ENCODE data around the gene DUOXA2.
"Not testable (repeated sequence)": the region's sequence is repeated elsewhere in the genome, so short reads cannot be mapped to it uniquely, and the experiment has no call there.

DUOXA2 gene

DNA sequence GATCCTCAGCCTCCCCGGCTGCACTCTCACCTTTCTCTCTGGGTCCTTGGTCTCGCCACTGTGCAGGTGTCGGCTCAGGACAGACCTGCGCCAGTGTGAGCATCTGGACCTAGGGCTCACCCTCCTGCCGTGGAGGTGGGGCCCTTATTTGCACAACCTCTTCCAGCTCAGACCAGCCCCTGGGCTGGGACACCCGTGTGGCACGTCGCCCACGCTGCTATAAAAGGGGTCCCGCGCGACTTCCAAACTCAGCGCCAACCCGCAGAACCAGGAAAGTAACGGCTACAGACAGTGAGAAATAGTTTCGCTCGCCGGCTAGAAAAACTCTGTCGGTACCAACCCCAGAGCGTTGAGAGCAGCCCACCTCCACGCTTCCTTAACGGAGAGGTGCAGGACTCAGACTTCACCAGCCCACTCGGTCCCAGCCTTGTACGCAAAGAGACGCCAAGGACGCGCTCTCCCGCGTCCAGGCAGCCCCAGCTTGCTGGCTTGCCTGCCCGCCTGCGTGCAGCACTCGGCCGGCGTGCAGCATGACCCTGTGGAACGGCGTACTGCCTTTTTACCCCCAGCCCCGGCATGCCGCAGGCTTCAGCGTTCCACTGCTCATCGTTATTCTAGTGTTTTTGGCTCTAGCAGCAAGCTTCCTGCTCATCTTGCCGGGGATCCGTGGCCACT is at the start of gene DUOXA2, which contains the start of gene DUOX2:
DUOXA2 (plus strand) TSS at position 251 of the 675 bp plus-strand sequence; CDS start at position 531, 280 bp downstream.
DUOX2 (minus strand) TSS at position 97 of the 675 bp plus-strand sequence. CDS start 761 bp downstream, outside the sequence.
- no peak for DNase-seq

DNA sequence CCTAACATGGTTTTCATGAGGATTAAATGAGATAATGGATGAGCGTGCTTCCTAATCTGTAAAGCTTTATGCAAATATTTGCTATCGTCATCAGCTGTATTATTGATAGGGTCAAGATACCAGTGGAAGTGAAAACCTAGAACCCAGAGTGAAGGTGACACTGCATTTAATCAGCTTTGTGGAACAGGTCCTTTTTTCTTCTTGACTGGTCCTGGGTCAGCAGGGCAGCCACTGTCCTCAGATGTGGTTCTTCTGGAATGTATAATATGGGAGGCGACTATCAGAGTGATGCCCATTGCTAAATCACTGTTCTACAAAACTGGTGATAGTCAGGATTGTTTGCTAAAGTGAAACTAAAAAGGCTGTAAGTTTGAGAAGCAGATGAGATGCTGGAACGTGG is 49.7 kb upstream of the DUOXA2 start:
- DNase-seq = no peak

DNA sequence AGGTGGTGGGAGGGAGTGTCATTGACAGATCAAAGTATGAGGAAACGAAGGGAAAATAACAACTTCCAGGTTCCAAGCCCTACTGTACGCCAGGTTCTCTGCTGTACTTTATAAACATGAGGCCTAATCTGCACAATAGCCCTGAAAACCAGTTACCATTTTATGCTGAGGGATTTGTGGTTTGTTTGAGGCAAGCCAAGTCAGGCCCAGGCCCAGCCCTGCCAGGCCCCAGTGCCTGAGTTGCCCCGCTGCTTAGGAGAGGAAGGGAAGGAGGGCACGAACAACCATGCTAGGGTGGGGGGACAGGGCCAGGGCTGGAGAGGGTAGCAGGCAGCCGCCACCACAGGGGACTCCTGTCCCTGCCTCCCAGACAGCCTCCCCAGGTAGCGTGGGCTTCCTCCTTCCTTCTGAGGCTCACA is 44.2 kb upstream of the DUOXA2 start:
- not testable (repeated sequence) for DNase-seq

DNA sequence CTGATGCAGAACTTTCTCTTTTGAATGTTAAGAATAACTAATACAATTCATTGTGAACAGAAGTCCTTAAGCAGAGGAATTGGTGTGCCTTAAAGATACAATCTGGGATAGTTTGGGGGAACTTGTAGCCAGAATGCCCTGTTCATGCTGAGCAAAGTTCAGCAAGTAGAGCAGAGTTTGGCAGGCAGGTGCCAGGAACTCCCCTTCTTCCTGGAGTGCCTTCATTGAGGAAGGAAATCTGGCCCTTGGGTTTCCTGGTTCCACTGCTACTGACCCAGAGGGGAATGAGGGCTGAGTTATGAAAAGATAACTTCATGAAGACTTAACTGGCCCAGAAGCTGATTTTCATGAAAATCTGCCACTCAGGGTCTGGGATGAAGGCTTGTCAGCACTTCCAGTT is 40.5 kb upstream of the DUOXA2 start:
- not testable (repeated sequence) for DNase-seq

DNA sequence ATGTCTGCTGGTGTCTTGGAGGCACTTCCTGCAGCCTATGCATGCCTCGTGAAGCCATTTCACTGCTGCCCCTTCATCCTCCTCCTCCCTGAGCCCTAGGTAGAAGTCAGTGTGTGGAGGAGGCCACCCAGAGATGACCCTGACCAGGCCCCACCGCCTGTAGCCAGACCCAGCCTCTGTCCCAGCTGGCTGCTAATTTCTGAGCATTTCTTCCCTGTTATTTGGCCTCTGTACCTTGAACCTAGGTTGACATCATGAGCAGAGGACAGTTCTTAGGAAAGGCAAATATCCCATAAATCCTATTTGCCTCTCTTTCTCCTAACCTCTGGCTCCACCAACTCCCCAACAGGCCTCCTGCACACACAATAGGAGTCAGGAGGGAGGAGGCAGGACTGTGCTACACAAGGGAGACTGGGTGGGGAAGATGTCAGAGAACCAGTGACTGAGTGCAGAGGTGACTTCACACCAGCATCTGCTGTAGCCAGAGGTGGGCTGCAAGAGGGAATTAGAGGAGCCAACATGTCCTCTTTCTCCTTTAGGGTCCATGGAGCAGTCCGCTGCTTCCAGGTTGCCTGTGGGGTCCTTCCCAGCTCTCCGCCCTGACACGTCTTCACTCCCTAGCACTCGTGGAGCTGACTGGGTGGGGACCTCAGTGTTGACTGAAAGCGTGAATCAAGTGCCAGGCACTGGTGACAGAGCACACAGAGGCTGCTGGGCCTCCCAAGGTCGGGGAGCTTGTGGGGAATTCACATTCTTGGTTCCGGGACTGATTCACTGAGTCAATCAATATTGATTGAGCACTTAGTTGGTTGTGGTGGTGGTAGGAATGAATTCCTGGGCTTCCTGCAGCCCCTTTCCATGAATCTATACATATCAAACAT is 38.4 kb upstream of the DUOXA2 start:
- not testable (repeated sequence) for DNase-seq

DNA sequence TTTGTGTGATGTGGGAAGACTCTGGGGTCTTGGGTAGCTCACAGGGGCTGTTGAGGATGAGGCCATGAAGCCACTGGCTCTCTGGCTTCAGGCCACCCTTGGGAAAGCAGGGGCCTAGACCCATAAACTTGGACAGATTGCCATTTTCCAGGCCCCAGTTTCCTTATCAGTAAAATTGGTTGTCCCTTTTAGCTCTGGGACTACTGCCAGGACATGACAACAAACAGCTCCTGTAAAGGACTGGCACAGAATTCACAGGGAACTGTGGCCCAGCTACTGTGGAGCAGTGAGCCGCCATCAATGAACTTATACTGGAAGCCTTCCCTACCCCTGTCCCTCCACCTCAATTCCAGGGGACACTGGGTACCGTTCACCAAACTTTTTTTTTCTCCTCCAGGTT is 36.7 kb upstream of the DUOXA2 start:
- not testable (repeated sequence) for DNase-seq

DNA sequence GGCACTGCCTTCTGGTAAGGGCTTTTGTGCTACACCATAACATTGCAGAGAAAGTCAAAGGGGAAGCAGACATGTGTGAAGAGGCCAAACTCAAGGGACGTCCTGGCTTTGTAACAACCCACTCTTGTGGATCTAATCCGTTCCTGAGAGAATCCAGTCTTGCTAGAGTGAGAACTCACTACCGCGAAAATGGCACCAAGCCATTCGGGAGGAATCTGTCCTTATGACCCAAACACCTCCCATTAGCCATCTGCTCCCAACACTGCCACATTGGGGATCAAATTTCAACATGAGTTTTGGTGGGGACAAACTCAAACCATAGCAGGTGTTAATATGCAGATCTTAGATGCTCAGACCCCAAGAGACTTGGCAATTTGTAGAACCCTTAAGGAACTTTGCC is 34.9 kb upstream of the DUOXA2 start:
- DNase-seq = not testable (repeated sequence)

DNA sequence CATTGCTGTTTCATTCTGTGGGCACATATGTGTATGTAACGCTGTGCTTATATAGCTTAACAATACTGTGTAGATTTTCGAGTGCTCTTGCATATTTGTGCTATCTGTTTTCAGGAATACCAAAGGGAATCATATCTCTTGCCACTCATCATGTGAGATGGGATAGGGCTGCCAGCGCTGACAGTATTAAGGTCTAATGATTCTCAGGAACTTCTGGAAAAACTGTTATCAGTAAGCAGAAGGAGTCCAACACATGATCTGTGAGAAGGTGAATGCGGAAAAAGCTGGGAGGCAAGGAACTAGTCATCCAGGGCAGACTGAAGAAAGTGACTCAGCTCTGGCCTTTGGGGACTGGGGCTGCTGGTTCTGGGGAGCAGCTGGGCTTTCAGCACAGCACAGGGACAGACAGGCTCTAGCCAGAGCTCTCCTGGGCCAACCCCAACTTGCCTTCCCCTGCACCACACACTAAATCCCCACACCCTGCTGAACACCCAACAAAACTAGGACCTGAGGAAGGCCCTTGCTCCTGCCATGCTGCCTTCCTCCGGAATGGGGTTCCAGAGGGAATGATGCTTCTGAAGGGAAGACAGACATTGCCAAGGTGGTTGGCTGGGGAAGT is 34.4 kb upstream of the DUOXA2 start:
- not testable (repeated sequence) for DNase-seq

DNA sequence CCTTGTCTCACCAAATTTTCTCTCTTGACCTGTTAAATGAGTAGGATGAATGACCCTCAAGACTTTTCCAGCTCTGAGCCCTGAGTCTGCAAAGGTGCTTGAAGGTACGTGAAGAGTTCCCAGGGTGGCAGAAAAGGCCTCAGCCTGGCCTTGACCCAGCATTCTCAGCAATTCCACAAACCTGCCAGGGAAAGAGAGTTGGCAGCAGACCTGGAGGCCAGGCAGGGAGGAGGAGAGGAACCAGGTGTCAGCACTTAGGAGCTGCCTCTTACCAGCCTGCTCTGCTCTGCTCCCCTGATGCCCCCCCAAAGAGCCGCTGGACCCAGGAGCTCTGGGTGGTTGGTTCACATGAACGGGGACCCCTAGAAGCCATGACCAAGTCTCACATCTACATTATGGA is 33.5 kb upstream of the DUOXA2 start:
- DNase-seq = not testable (repeated sequence)

DNA sequence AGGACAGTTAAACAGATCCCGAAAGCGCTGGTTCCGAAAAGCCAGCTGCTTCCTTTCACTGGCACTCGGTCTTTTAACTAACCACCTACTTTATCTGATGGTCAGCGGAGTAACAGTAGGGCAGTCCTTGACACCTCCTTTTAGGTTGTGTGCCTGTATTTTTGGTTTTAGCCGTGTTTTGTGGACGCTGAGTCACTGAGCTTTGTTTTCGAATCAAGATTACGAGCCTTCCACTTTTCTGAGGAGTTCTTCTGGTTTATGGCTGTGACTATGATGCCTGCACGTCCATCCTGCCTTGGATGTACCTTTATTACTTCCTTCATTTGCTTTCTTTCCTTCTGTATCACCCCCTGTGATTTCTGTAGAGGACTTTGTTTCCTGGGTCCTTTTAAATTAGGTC is 31.7 kb upstream of the DUOXA2 start:
- not testable (repeated sequence) for DNase-seq

DNA sequence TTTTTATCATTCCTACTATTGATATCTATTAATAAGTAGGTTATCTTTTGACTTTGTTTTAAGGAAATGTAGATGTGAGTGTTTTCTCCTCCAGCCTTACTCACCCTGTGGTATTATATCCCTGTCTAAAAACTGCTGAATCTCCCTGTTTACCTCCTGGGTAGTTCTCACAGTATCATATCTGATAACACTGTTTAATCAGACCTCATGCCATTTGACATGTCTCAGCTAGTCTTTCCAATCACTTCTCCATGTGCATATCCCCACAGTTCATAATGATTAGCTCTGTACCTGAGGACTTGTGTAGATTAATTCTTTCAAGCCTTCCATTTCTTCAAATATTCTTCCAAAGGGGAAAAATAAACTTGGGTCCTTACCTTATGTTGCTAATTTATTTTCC is 30.9 kb upstream of the DUOXA2 start:
- DNase-seq = no peak

DNA sequence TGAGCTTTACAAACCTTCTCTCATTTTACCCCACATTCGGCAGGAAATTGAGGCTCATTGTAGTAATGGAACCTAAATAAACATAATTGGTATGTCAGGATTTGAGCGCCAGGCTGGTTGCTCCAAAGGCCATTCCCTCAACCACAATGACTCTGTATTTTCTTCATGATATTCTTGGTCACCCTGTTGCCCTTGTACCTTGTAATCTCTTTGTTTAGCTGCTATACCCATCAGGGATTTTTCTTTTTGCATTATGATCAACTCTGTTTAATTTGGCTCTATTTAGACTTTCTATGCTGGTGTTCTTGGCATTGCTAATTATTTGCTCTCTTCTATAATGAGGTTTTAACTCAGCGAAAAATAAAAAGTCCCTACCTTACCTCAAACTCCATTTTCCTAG is 30.0 kb upstream of the DUOXA2 start:
- no peak for DNase-seq

DNA sequence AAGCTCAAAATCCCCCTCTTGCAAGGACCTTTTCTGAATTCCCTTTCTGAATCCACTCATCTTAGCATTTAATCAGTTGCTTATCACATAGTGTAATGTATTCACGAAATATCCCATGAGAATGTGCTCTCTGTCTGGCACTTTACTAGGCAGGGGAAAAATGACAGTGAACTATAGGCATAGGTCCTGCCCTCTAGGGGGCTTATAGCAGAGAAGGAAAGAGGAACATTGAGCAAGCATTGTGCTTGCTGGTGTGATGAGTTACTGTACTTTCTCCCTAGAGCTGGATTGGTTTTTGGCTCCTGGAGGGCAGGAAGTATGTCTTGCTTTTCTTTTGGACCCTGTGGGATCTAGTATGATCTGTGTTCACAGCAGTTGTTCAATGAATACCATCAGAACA is 26.6 kb upstream of the DUOXA2 start:
- DNase-seq = no peak

DNA sequence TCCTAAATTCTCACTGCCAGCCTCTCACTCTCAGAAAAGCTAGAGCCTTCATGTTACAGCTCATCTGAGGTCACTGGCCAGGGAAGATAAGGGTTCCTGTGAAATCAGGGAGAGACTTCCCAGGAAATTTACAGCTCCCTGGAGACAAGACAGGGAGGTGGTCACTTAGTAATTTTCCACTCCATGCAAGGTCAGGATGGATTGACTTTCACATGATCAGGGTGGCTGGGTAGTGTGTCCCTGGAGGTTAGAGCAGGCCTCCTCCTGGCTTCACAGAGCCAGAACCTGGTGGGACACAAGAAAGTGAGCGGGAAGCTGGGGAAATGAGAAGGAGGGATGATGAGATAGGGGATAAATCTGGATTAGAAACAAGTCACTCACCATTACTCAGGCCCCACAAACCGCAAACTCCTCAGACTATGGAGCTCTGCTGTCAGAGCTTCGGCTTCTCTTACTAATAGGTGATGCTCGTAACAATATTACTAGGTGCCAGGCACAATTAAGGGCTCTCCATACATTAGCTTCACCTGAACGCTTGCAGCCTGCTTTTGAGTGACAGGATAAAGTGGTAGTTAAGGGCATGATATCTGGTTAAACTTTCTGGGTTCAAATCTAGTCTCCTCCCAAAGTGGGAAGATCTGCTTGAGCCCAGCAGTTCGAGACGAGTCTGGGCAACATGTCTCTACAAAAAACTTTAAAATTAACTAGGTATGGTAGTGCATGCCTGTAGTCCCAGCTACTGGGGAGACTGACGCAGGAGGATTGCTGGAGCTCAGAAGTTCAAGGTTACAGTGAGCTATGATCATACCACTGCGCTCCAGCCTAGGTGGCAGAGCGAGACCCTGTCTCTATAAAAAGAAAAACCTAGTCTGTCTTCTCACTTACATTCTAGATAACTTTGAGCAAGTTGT is 25.1 kb upstream of the DUOXA2 start:
- DNase-seq = no peak

DNA sequence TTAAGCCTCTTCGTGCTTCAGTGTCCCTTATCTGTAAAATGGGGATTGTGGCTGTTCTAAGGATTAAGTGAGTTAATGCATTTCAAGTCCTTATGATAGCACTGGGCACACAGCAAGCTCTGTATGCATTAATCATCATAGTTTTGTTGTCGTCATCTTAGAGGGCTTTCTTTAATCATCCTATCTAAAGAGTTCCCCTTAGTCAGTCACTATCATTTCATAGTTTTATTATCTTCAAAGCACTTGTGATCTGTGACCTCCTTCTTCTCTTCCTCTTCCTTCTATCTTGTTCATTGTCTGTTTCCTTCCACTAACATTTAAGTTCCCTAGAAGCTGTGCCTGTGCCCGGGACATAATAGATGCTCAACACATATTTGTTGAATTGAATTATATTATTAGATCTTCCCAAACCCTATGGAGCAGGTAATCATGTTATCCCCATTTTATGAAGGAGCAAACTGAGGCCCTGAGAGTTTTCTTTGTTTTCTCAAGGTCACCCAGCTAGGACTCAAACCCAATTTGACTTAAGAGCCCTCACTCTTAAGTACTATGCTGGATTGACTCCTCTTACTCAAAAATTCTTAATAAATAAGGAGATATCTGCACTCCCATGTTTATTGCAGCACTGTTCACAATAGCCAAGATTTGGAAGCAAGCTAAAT is 24.3 kb upstream of the DUOXA2 start:
- DNase-seq = no peak

DNA sequence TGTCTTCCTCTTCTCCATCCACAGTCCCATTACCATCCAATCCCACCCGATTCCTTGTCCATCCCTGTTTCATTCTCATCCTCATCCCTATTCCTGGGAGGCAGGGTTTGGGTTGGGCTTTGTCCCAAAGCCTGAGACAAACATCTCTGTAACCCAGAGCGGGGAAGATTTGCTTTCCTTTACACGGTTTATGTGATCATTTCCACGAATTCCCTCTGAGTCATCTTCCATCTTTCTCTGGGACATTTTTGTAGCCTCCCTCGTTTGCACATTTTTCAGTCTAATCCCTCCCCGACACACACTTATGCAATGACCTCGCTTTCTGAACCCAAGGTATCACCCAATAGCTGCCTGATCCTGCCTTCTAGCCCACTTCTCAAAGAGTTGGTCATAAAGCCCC is 23.0 kb upstream of the DUOXA2 start:
- no peak for DNase-seq

DNA sequence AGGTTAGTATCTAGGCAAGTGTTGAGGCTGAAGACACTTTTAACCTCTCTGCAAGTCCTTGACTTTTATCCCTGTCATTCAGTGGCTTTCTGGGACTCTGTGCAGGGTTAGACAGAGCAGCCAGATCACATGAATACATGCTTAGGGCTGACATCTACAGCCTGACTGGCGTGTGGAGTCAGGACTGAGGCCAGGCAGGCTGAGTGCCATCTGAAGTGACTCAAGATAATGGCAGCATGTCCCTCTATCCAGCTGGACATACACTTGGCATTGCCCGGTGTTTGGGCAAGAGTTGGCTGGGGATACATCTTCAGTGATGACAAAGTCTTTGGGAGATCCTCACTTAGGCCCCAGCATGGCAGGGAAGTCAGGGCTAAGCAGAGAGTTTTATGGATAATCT is 22.6 kb upstream of the DUOXA2 start:
- DNase-seq = no peak

DNA sequence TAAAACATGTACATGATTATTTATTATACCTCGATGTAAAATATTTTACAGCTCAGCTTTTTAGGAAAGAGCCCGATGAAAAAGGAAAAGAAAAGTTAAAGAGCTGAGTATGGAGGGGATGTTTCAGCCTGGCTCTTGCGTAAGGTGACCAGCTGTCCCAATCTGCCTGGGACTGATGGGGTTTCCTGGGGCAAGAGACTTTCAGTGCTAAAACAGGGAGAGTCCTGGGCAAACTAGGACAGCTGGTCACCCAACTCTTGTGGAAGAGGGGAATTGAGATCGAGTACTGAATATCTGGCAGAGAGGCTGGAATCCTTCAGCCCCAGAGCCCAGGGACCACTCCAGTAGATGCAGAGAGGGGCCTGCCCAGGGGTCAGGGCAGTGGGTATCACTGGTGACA is 21.1 kb upstream of the DUOXA2 start:
- DNase-seq = no peak

DNA sequence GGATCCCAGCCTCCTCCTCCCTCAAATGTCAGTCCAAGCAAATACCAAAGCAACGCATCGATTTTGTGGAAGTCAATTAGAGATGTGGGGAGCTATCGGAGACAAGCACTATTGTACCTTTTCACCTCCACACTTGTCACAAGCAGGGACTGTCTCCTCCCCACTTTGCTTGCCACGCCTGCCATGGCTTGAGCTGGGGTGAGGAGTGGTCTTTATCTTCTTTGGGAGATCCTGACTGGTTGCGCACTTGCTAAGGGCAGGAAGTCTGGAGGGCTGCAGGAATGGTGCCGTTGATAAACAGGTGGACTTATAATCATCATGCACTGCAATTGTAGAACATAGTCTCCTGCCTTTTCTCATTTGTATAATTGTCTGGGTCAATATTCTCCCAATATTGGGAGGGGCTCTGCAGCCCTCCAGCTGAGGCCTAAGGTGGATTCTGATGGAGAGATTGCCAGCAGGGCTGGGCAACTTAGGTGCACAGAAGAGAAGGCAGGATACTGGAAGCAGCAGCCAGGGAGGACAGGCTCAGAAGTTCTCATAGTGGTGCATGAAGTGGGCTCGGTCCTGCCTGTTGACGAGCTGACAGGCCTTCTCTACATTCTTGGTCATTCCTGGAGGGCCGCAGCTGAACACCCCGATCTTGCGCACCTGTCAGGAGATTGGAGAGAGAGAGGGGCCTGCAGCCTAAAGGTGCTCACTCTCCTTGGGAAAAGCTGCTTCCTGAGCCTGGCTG is 20.3 kb upstream of the DUOXA2 start:
- no peak for DNase-seq

DNA sequence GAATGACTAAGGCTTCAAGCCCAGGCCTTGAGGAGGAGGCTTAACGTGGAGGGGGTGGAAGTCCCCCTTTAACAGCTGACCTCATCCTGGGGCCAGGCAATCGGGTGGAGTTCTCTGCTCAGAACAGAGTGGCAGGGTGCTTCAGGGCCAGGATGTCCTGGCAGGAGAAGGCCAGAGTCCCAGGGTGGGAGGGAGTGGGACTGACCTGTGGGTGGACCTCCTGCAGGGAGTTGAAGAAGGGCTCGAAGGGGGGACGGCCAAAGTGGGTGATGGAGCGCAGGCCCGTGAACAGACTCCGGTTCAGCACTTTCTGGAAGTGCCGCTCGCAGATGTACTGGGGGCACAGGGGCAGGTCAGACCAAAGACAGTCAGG is 19.8 kb upstream of the DUOXA2 start:
- no peak for DNase-seq

DNA sequence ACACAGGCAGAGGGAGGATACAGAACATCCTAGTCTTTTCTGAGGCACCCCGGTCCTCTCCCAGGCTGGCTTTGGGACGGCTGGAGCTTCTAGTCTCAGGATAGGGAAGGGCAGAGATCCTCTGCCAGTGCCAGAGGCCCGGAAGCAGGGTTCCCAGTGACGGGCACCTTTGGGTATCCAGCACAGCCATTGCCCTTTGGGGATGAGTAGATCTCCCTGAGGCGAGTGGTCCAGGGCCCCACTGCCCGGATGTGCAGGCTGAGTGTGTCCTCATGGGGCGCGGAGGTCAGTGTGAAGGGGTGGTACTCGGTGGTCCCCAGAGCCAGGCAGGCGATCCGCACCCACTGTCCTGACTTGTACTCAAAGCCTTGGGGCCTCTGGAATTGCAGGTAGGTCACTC is 18.5 kb upstream of the DUOXA2 start:
- DNase-seq = no peak
